ENCODE results near the gene PLD4.
A peak's percentile ranks its signal among the peaks of the same experiment; 100 is the strongest.

PLD4 gene

GRCh38 chr14:104957146-104958113, 32.8 kb downstream of the PLD4 start:
- DNase-seq, result no peak

- no peak for DNase-seq
Observed at GRCh38 chr14:104964546-104964945, 39.9 kb downstream of the PLD4 start.

- DNase-seq, result no peak
Observed at GRCh38 chr14:104965561-104966231, 41.0 kb downstream of the PLD4 start.

- no peak for DNase-seq
Observed at GRCh38 chr14:104966261-104966865, 41.7 kb downstream of the PLD4 start.

GRCh38 chr14:104966981-104967385, 42.3 kb downstream of the PLD4 start:
- DNase-seq, result no peak

GRCh38 chr14:104967386-104968152, 42.9 kb downstream of the PLD4 start:
- DNase-seq, result no peak

GRCh38 chr14:104968153-104968527, 43.5 kb downstream of the PLD4 start:
- no peak for DNase-seq

- DNase-seq, result no peak
Observed at GRCh38 chr14:104968541-104969401, 44.1 kb downstream of the PLD4 start.

GRCh38 chr14:104969741-104970230, 45.1 kb downstream of the PLD4 start:
- no peak for DNase-seq

GRCh38 chr14:104970231-104971068, 45.8 kb downstream of the PLD4 start:
- DNase-seq, result no peak

- DNase-seq, result no peak
Observed at GRCh38 chr14:104971447-104972240, 47.0 kb downstream of the PLD4 start.

GRCh38 chr14:104972301-104973134, 47.8 kb downstream of the PLD4 start:
- DNase-seq, result no peak

- DNase-seq, result no peak
Observed at GRCh38 chr14:104973135-104973384, 48.4 kb downstream of the PLD4 start.

GRCh38 chr14:104973385-104974145, 48.9 kb downstream of the PLD4 start:
- no peak for DNase-seq

GRCh38 chr14:104974146-104974541, 49.5 kb downstream of the PLD4 start:
- no peak for DNase-seq

GRCh38 chr14:104974665-104975390, 50.1 kb downstream of the PLD4 start:
- no peak for DNase-seq

GRCh38 chr14:104975481-104976197, 51.0 kb downstream of the PLD4 start:
- DNase-seq, result peak in 1 of 2 experiments; percentile 7

Data from AML-193 (cell line).